IMR-90 (cell line): ENCODE data around the gene MARCHF9. TPM values are rescaled to one million over a fixed set of nuclear protein-coding genes. Genes with fewer than 3 reads are reported as not detected.
A peak's percentile ranks its signal among the peaks of the same experiment; 100 is the strongest.

Experiments
- ATAC-seq: fragments of 200-7000 bp; cut with Tn5 transposase; 2 replicates; pipeline ENCODE4 v1.9.1; 2020; ENCODE audit warnings: low read depth, mild to moderate bottlenecking, moderate library complexity
- BruUV-seq: library from RNA; stranded (reverse); fragments of 400-500 nt; replicated peaks from 2 replicates; lab custom pipeline; 2021; lab: Mats Ljungman, UMichigan
- CTCF ChIA-PET: fragments of 300-600 bp; formaldehyde crosslinking; extraction: SDS; loops from one replicate; lab custom pipeline; 2021; ENCODE audit warnings: antibody characterized with exemption; lab: Yijun Ruan, JAX
- POLR2A ChIA-PET: fragments of 300-600 bp; sonication (Branson Sonifier 250); formaldehyde crosslinking; loops from one replicate; lab custom pipeline; 2022; ENCODE audit warnings: antibody characterized with exemption; ENCODE audit not compliant: unreplicated experiment; lab: Charles Lee
- DNase-seq: peaks from one replicate; pipeline ENCODE4 v3.0.0; 2013
- H2AFZ ChIP-seq: replicated peaks from 2 replicates; pipeline ENCODE3; 2013; ENCODE audit warnings: low read length, mild to moderate bottlenecking; ENCODE audit not compliant: poor library complexity
- H2AK5ac ChIP-seq: 2 replicates; pipeline ENCODE4 v1.6.1; 2013; ENCODE audit warnings: low read depth, low read length, inconsistent platforms
- H2AK9ac ChIP-seq: replicated peaks from 2 replicates; pipeline ENCODE3; 2013; ENCODE audit warnings: mild to moderate bottlenecking, low read depth, low read length, moderate library complexity; ENCODE audit not compliant: poor library complexity
- H2BK120ac ChIP-seq: 2 replicates; pipeline ENCODE4 v1.6.1; 2013; ENCODE audit warnings: low read depth, low read length, inconsistent platforms
- H2BK15ac ChIP-seq: 3 replicates; pipeline ENCODE4 v1.6.1; 2013; ENCODE audit warnings: low read depth, low read length, inconsistent platforms
- H2BK20ac ChIP-seq: 2 replicates; pipeline ENCODE4 v1.6.1; 2013; ENCODE audit warnings: low read depth, mild to moderate bottlenecking, inconsistent platforms, low read length, moderate library complexity
- H2BK5ac ChIP-seq: 2 replicates; pipeline ENCODE4 v1.6.1; 2013; ENCODE audit warnings: mild to moderate bottlenecking, low read depth, low read length, inconsistent platforms; ENCODE audit not compliant: poor library complexity, severe bottlenecking
- H3K14ac ChIP-seq: replicated peaks from 2 replicates; pipeline ENCODE4 v1.6.1; 2013; ENCODE audit warnings: low read depth, low read length, inconsistent platforms
- H3K18ac ChIP-seq: 2 replicates; pipeline ENCODE4 v1.6.1; 2013; ENCODE audit warnings: low read depth, low read length, control low read depth
- H3K23ac ChIP-seq: 2 replicates; pipeline ENCODE4 v1.6.1; 2013; ENCODE audit warnings: low read depth, low read length, inconsistent platforms
- H3K27ac ChIP-seq: 2 replicates; pipeline ENCODE4 v1.5.1; 2013; ENCODE audit warnings: mild to moderate bottlenecking, control low read depth, low read length; ENCODE audit not compliant: insufficient read depth
- H3K27me3 ChIP-seq: 2 replicates; pipeline ENCODE4 v1.6.1; 2013; ENCODE audit warnings: low read length; ENCODE audit not compliant: control insufficient read depth, insufficient read depth
- H3K36me3 ChIP-seq: 2 replicates; pipeline ENCODE4 v1.6.1; 2013; ENCODE audit warnings: low read length, mixed read lengths; ENCODE audit not compliant: control insufficient read depth, insufficient read depth
- H3K4ac ChIP-seq: 2 replicates; pipeline ENCODE4 v1.6.1; 2013; ENCODE audit warnings: low read depth, low read length, inconsistent platforms
- H3K4me1 ChIP-seq: 2 replicates; pipeline ENCODE4 v1.6.1; 2013; ENCODE audit warnings: low read length, mixed read lengths; ENCODE audit not compliant: control insufficient read depth, insufficient read depth
- H3K4me2 ChIP-seq: 2 replicates; pipeline ENCODE4 v1.6.1; 2013; ENCODE audit warnings: low read depth, mild to moderate bottlenecking, control low read depth, low read length, moderate library complexity
- H3K4me3 ChIP-seq: 2 replicates; pipeline ENCODE4 v1.5.1; 2013; ENCODE audit warnings: low read depth, mild to moderate bottlenecking, control low read depth, low read length, moderate library complexity; ENCODE audit not compliant: insufficient read depth
- H3K56ac ChIP-seq: 2 replicates; pipeline ENCODE4 v1.6.1; 2013; ENCODE audit warnings: low read length, inconsistent platforms; ENCODE audit not compliant: insufficient read depth; ENCODE audit errors: extremely low read depth
- H3K79me1 ChIP-seq, 2 experiments: 2 replicates each; pipeline ENCODE4 v1.6.1; 2013; ENCODE audit warnings: low read length in 2 of 2, inconsistent platforms in 1 of 2, low read depth in 1 of 2
- H3K9ac ChIP-seq: 2 replicates; pipeline ENCODE4 v1.6.1; 2013; ENCODE audit warnings: low read depth, low read length, control low read depth
- H3K9me1 ChIP-seq: 2 replicates; pipeline ENCODE4 v1.6.1; 2013; ENCODE audit warnings: low read length, inconsistent platforms; ENCODE audit not compliant: insufficient read depth
- H3K9me3 ChIP-seq: 2 replicates; pipeline ENCODE4 v1.6.1; 2013; ENCODE audit warnings: low read length; ENCODE audit not compliant: control insufficient read depth, insufficient read depth
- H4K20me1 ChIP-seq: 2 replicates; pipeline ENCODE4 v1.6.1; 2013; ENCODE audit warnings: low read length, inconsistent platforms; ENCODE audit not compliant: insufficient read depth
- H4K5ac ChIP-seq: 2 replicates; pipeline ENCODE4 v1.6.1; 2013; ENCODE audit warnings: mild to moderate bottlenecking, low read depth, low read length, control low read depth
- H4K8ac ChIP-seq, 2 experiments: 2 replicates each; pipeline ENCODE4 v1.6.1; 2013; ENCODE audit warnings: low read depth in 2 of 2, low read length in 2 of 2, control low read depth in 1 of 2, inconsistent platforms in 1 of 2
- H4K91ac ChIP-seq: 2 replicates; pipeline ENCODE4 v1.6.1; 2013; ENCODE audit warnings: low read depth, low read length, inconsistent platforms; ENCODE audit not compliant: insufficient read depth
- SMC3 ChIP-seq: fragments of 150-350 bp; IDR thresholded peaks from 2 replicates; pipeline ENCODE4 v1.6.1; 2016; ENCODE audit warnings: low read depth, mild to moderate bottlenecking, antibody characterized with exemption, low read length, moderate library complexity
- USF2 ChIP-seq: fragments of 150-350 bp; IDR thresholded peaks from 2 replicates; pipeline ENCODE4 v1.6.1; 2017; ENCODE audit warnings: mild to moderate bottlenecking, antibody characterized with exemption, low read length, low read depth
- WGBS, 2 experiments: methylation state at CpG; one replicate each; pipeline versions ENCODE4 v1.1.5 to v1.1.7; 2013; ENCODE audit warnings: missing lambda C conversion rate in 2 of 2; ENCODE audit not compliant: insufficient read length in 1 of 2; ENCODE audit errors: extremely low coverage in 2 of 2; 5-methylcytosine and 5-hydroxymethylcytosine counted together
- dilution Hi-C: fragments of 300-500 bp; cut with HindIII; formaldehyde crosslinking; loops from one replicate; pipeline ENCODE4 v1.14.3; 2018; ENCODE audit warnings: low sequenced_read_pairs; ENCODE audit not compliant: unreplicated experiment
- in situ Hi-C: fragments of 300-500 bp; cut with MboI; formaldehyde crosslinking; loops from 3 replicates; pipeline ENCODE4 v1.14.3; 2019; ENCODE audit warnings: low sequenced_read_pairs, inconsistent platforms, mixed read lengths
- intact Hi-C: fragments of 100-400 bp; cut with micrococcal nuclease; formaldehyde crosslinking; loops from 2 replicates; pipeline ENCODE4 v1.10.0; 2022
- polyA plus RNA-seq, 3 experiments: library from polyadenylated mRNA; depleted of rRNA; stranded (reverse); fragments of >200 nt; gene quantifications; 2 replicates each; pipeline ENCODE4 v1.2.3, GENCODE V29; 2012; ENCODE audit warnings: low replicate concordance in 1 of 3
- total RNA-seq: library from RNA; depleted of rRNA; stranded (reverse); fragments of >200 nt; gene quantifications from 2 replicates; pipeline ENCODE4 v1.2.3, GENCODE V29; 2012

Gene MARCHF9
- total and polyA plus RNA-seq, 2 of the 4 experiments (the other 2 are of a cell fraction): 1.1 to 5.4 TPM

- peak; percentile 37 for DNase-seq
- no peak overlapping the region for H2BK120ac ChIP-seq
- H2BK5ac ChIP-seq: no peak overlapping the region
- dilution Hi-C loops (no loop called here), intact Hi-C loops (no loop called here), in situ Hi-C loops (no loop called here)
- H2BK15ac ChIP-seq: no peak overlapping the region
- H3K4me1 ChIP-seq: peaks cover 2% of the 10 kb centered on the region; the same call in 1 of the 2 replicates
- no peak overlapping the region for H3K4me3 ChIP-seq
- no peak overlapping the region for H3K4ac ChIP-seq
- POLR2A ChIA-PET: interaction anchor here (0.6 kb wide), 1 partner anchor 71 kb away, joined by 4 read pairs; no protein-coding TSS in a partner anchor
- TF ChIP-seq SMC3: no peak
- TF ChIP-seq USF2: no peak
- no peak overlapping the region for H3K18ac ChIP-seq
- H2AK5ac ChIP-seq: no peak overlapping the region
- H3K56ac ChIP-seq: no peak overlapping the region
- no peaks in the 10 kb centered on the region for H3K9me3 ChIP-seq
- no peak overlapping the region for H3K14ac ChIP-seq
- no peaks in the 10 kb centered on the region for H3K27me3 ChIP-seq
- CTCF ChIA-PET: no interaction called here
- H3K9me1 ChIP-seq: no peaks in the 10 kb centered on the region
- WGBS, 2 experiments: no CpG with 5 or more reads among the region's 6 CpGs
- peaks cover 3% of the 10 kb centered on the region; the same call in 1 of the 2 replicates for H4K20me1 ChIP-seq
- no peak overlapping the region for H4K5ac ChIP-seq
- H3K79me1 ChIP-seq: peaks cover 21 to 23% of the 10 kb centered on the region in 2 experiments
- H4K8ac ChIP-seq: no peak overlapping the region
- no peak overlapping the region for H2AK9ac ChIP-seq
- peaks cover 39% of the 10 kb centered on the region for H3K36me3 ChIP-seq
- H4K91ac ChIP-seq: no peak overlapping the region
- H3K27ac ChIP-seq: no peak overlapping the region
- no peak overlapping the region for H3K9ac ChIP-seq
- ATAC-seq: no peak
- no peak overlapping the region for H2AFZ ChIP-seq
- no peak overlapping the region for H2BK20ac ChIP-seq
- H3K23ac ChIP-seq: no peak overlapping the region
- H3K4me2 ChIP-seq: no peak overlapping the region
- BruUV-seq: no TSS peak
Measured at GRCh38 chr12:57795354-57795753, 40.5 kb downstream of the MARCHF9 start.
